Activated gamma-delta T cell treated with Interleukin-2 at 50 U/mL for 16 hours (primary cell): ENCODE results near the gene SALL3.

ENCODE experiments used
- DNase-seq: peaks from one replicate; pipeline ENCODE4 v3.0.0-alpha.2; 2020

The SALL3 gene

DNA sequence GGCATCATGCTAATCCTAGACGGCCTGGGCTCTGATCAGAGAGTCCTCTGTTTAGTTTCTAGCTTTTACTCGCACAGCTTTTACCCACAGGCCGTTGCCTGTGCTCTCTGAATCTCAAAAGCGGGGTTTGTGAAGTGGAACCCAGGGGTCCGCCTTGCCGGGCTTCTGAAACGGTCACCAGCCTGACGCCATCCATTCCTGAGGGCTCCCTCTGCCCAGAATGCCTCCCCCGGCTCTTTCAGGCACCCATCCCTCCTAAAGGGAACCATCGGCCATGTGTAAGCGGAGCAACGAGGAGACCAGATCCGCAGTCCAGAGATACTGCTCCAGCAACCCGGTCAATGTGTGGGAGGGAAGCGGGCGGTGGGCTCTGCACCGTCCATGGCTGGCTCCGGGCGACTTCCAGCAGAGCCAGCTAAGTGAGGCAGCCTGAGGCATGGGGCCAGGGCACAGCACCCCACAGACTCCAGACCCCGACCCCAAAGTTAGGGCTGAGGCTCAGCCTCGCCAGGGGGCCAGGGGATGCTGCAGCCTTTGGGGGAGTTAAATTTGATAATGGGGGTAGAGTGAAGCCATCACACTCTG lies 28.8 kb downstream of the SALL3 start:
- DNase-seq = no peak

DNA sequence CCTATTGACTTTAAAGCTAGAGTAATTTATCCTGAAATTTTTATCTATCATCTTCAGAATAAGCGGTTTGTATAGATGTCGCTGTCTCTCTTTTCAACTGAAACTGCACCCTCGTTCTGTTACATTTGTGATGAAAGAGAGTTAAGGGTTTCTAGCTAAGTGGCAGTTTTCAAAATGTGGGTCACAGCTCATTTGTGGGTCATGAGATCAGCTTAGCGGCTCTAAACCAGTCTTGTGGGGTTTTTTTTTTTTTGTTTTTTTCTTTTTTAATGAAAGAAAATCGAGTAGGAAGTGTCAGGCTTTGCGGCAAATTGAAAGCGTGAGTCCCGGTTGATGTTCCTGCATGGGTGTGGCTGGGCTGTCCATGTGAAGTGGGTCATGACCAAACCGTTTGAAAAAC lies 31.2 kb downstream of the SALL3 start:
- DNase-seq = no peak

DNA sequence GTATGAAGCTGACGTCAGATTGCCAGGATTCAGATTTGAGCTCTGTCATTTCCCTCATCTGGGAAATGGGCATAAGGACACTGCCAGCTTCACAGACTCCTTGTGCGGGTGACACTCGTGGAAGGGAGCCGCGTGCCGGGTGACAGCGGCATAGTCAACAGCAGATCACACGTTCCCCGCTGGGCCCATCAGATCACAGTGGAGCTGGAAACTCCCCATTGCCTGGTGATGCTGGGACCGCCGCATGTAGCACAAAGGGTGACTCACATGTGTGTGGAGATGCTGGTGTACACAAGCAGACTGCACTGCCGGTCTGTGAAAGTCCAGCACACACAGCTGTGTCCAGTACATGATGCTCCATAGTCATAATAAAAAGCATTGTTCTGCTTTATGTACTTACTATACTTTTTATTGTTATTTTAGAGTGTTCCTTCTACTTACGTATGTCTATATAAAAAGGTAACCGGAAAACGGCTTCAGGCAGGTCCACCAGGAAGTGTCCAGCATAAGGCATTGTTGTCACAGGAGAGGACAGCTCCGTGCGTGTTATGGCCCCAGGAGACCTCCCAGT lies 31.8 kb downstream of the SALL3 start:
- DNase-seq = no peak

DNA sequence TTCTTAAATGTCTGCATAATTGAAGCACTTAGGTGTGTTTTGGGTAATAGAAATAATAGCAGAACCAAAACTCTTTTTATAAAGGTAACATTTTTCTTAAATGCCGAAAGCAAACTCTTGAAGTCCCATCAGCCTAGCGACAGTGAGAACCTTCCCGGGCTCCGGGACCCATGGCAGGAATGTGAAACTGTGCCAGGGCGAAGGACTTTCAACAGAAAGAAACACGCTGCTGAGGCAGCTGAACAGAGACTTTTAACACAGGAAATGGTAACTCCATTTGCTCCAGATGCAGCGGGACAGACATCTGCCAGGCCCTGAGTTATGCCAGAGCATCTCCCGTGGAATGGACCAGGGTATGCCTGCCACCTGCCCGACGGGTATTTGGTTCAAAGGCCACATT lies 34.3 kb downstream of the SALL3 start:
- no peak for DNase-seq

DNA sequence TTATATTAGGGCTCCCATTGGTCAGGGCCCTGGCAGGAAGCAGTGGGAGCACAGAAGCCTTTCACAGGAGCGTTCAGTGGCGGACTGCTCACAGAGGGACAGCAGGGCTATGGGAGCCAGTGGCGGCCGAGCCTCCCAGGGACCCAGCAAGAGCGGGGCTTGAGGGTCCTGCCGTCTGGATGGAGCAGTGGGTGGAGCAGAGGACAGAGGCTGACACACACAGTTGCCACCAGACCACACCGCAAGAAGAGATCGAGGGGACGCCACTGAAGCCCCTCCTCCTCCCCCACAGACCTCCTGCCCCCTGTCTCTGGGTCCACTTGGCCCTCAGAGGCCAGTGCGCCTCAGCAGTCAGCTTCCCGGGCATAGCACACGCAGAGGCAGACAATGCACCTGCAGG lies 39.3 kb downstream of the SALL3 start:
- DNase-seq = no peak

DNA sequence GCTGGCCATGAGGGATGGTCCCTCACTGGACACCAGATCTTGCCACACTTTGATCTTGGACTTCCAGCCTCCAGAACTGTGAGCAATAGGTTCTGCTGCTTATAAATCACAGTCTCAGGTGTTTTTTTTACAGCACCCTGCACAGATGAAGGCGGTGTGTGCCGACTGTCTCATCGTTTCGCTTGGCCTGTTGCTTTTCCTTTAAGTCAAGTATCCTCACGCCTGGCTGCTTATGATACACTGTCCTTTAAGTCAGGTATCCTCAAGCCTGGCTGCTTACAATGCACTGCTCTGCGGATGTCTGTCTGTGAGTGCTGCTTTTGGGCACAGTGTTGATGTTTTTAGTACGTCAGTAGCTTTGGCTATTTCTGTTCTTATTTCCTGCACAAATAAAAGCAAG lies 40.3 kb downstream of the SALL3 start:
- DNase-seq = no peak

DNA sequence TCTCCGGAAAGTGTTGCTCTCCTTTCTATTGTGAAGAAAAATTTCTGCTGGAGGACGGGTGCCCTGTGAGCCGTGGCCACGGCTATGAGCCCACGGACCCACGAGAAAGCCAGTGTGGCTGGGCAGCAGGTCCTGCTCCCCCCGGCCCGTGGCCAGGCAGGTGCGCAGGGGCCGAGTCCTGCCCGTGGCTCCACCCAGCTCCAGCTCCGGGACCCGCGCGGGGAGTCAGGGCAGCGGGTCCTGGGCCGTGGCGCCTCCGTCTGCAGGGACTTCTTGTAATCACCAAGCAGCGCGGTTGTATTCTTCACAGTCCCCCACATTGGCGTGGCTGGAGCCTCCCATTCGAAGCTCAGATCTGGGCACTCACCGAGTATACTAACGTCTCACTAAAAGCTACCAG lies 43.0 kb downstream of the SALL3 start:
- no peak for DNase-seq

DNA sequence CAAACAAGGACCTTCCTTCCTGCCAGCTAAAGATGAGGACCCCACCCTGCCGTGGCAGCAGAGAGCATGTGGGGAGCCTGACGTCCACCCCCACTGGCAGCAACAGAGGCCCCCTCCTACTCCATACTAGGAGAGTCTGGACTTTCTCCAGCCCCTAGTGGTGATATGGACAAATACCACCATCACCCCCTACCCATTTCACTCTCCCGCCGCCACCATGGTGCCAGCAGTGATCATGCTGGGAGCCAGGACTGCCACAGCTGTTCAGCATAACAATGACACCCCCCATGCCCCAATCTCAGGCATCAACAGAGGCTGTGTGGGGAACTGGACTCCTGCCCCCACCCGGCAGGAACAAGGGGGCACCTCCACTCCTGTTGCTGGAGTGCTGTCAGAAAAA lies 46.9 kb downstream of the SALL3 start:
- no peak for DNase-seq

DNA sequence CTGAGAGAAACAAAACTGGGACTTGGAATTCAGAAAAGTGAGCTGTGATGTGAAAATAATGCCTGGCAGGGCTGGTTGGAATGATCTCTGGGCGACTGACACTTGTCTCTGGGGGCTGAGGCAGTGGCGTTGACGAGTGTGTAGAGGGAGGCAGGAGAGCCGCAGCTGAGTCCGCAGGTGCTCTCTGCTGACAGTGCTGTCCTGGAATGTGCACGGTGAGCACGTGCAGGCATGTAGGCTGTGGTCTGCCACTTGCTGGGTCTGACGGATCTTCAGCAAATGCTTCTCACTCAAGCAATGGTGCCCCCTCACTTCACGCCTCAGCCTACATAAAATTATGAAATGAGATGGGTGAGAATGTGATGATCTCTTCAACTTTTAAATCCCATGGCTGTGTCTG lies 51.1 kb downstream of the SALL3 start:
- DNase-seq = no peak

DNA sequence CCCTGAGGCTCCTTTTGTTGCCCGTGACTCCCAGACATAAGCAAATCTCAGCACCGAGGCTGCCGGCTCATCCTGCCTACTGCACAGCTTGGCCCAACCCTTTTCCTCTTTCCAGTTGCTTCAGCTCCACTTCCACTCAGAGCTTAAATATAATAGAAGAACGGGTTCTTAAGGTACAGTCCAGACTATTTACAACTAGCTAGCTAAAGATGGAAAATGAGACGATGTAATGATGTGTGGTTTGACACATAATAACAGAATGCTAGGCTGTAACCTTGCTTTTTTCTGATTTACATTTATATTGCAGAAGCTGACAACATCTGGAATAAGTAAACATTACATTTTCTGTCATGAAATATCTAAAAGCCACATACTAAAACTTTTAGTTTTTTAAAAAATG lies 62.7 kb downstream of the SALL3 start:
- no peak for DNase-seq

DNA sequence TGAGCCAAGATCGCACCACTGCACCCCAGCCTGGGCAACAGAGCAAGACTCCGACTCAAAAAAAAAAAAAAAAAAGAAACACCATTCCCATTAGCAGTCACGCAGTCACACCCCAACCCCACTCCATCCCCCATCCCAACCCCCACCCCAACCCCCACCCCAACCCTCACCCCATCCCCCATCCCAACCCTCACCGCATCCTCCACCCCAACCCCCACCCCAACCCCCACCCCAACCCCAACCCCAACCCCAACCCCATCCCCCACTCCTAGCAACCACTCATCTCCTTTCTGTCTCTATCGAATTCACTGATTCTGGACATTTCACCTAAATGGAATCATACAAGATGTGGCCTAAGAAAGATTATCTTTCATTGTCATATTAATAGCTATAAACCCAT lies 63.7 kb downstream of the SALL3 start:
- DNase-seq = no peak

DNA sequence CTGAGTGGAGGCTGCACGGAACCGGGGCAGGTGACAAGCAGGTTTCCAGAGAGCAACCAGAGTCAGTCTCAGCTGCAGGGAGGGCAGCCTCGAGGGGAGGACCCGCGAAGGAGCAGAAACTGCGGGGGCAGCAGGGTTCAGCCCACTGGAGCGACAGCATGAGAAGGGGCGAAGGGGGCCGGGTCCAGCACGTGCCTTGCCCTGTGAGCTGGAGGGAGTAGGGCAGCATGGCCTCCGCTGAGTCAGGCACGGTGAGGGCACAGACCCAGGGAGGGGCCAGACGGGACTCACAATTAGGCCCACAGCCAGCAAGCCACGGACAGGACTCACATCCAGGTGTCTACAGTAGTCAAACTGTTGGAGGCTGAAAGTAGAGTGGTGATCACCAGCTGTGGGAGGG lies 66.9 kb downstream of the SALL3 start:
- no peak for DNase-seq

DNA sequence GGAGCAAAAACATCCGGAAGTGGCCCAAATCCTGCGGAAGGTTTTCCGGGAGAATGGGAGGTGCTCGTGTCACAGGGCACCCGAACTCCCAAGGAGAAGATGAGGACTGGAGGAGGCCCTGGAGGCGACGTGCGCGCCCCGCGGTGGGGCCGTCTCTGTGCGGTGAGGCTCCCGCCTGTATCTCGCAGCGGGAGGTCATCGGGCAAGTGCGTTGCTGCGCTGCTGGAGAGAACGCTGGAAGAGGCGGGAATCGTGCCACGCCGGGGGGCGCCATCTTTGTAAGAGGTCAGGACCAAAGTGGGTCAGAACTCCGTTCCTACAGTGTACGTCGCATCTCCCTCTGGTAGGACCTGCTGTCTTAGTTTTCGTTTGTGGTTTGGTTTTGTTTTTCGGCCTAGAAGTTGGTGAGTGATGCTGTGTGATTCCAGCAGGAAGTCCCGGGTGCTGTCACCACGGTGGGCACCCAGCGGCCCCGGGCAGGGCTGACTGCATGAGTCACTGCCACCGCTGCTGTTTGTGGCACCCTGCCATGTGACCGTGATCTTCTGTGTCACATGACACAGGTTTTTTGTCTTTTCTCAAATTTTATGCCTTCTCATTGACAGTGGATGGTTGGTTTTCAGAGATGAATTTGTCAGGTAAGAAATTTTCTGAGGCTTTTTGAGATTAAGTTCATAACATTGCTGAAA lies 68.1 kb downstream of the SALL3 start:
- DNase-seq = no peak

DNA sequence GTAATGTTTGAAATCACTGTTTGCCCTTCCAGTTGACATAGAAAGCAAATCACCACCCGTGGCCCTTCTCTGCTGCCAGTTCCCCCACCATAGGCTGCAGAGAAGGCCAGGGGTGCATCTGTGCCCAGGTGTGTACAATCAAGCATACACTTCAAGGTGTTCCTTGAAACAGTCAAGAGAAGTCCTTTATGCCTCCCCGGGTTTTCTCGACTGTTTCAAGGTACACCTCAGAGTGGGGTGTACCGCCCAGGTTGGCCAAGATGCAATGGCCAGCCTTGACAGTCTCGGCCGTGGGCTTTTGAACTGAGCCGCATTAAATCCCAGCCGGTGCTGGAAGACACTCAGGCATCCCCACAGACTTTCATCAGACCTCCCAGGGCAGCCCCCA lies 68.6 kb downstream of the SALL3 start:
- no peak for DNase-seq

DNA sequence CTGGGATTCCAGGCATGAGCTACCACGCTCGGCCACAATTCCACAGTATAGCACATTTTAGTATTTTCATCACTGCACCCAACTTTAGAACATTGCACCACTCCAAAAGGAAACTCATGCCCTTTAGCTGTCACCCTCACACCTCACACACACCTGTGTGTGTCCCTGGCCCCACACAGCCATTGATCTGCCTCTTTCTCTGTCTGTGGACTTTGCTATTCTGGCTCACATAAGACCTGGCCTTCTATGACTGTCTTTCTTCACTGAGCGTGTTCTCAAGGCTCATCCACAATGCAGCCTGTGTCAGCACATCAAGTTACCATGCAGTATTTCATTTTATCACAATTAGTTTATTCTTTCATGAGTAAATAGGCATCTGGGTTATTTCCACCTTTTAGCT lies 69.9 kb downstream of the SALL3 start:
- no peak for DNase-seq
